GM08714 (cell line): ENCODE measurements around the gene FIBCD1.

Source experiments
- H3K4me3 ChIP-seq: fragments of 200-500 bp; sonication (Bioruptor generic); 2 replicates; pipeline ENCODE4 v1.5.1; 2014; ENCODE audit warnings: mild to moderate bottlenecking, low read length, inconsistent platforms
- ZNF274 ChIP-seq: IDR thresholded peaks from 2 replicates; pipeline ENCODE4 v1.6.1; 2012; ENCODE audit warnings: mild to moderate bottlenecking, low read depth, low read length

The FIBCD1 gene

GRCh38 chr9:130979591-130980385 lies 40.7 kb upstream of the FIBCD1 start:
- no peak for TF ChIP-seq ZNF274
- no peak overlapping the region for H3K4me3 ChIP-seq

- TF ChIP-seq ZNF274, result no peak
- no peak overlapping the region for H3K4me3 ChIP-seq
Observed at GRCh38 chr9:130977811-130978221, 38.8 kb upstream of the FIBCD1 start.

GRCh38 chr9:130975932-130976841 lies 37.1 kb upstream of the FIBCD1 start:
- no peak overlapping the region for H3K4me3 ChIP-seq
- TF ChIP-seq ZNF274, result no peak

GRCh38 chr9:130975156-130975555 lies 36.1 kb upstream of the FIBCD1 start:
- no peak for TF ChIP-seq ZNF274
- no peak overlapping the region for H3K4me3 ChIP-seq

DNA sequence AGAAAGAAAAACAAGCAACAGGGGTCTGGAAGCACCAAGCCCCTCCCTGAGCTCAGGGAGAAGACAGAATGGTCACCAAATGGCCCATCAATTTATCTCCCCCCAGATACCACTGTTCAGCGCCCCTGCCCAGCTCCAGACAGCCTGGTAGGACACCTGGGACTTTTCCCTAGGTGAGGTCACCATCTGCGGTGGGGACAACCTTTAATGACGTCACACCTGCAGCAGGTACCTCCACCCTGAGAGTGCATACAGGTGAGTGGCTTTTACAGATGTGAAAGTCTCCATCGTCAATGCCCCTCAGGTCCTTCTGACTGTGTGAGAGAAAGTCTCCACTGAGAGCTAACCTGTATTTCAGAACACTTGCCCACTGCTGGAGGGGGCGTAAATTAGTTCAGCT lies 35.6 kb upstream of the FIBCD1 start:
- no peak overlapping the region for H3K4me3 ChIP-seq
- TF ChIP-seq ZNF274, result no peak

GRCh38 chr9:130973686-130974281 lies 34.7 kb upstream of the FIBCD1 start:
- no peak overlapping the region for H3K4me3 ChIP-seq
- no peak for TF ChIP-seq ZNF274

GRCh38 chr9:130972957-130973685 lies 34.1 kb upstream of the FIBCD1 start:
- H3K4me3 ChIP-seq, result no peak overlapping the region
- no peak for TF ChIP-seq ZNF274

DNA sequence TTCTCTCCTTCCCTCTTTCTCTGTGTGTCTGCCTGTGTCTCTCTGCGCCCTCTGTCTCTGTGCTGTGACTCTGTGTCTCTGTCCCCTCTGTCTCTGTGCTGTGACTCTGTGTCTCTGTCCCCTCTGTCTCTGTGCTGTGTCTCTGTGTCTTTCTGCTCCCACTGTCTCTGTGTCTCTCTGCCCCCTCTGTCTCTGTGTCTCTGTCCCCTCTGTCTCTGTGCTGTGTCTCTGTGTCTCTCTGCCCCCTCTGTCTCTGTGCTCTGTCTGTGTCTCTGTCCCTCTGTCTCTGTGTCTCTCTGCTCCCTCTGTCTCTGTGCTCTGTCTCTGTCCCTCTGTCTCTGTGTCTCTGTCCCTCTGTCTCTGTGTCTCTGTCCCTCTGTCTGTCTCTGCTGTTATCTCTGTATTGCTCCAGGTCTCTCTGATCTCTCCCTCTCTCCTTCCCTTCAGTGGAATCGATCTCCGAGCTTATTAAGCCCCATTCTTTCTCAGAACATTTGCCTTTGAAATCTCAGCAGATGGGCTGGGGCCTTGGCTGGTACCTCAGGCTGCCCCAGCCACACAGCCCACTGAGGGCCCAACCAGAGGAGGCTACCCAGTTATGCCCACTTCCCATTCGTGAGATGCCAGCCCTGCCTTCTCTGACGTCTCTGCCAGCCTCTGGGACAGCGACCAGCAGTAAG lies 33.4 kb upstream of the FIBCD1 start:
- TF ChIP-seq ZNF274, result no peak
- H3K4me3 ChIP-seq, result no peak overlapping the region

GRCh38 chr9:130971294-130971849 lies 32.3 kb upstream of the FIBCD1 start:
- TF ChIP-seq ZNF274, result no peak
- no peak overlapping the region for H3K4me3 ChIP-seq

GRCh38 chr9:130970855-130971254 lies 31.8 kb upstream of the FIBCD1 start:
- no peak overlapping the region for H3K4me3 ChIP-seq
- no peak for TF ChIP-seq ZNF274

- no peak for TF ChIP-seq ZNF274
Observed at GRCh38 chr9:130970052-130970451, 31.0 kb upstream of the FIBCD1 start.

GRCh38 chr9:130965680-130966079 lies 26.6 kb upstream of the FIBCD1 start:
- TF ChIP-seq ZNF274, result no peak

More at GRCh38 chr9:130970052-130970451, 31.0 kb upstream of the FIBCD1 start:
- no peak overlapping the region for H3K4me3 ChIP-seq

DNA sequence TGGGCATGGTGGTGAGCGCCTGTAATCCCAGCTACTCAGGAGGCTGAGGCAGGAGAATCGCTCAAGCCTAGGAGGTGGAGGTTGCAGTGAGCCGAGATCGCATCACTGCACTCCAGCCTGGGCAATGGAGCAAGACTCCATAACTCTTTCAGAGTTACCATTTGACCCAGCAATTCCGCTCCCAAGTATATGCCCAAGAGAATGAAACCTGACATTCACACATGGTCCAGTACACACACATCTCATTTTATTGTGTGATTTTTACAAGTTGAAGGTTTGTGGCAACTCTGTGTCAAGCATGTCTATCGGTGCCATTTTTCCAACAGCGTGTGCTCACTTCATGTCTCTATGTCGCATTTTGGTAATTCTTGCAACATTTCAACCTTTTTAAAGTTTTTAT lies 24.9 kb upstream of the FIBCD1 start:
- H3K4me3 ChIP-seq, result no peak overlapping the region
- no peak for TF ChIP-seq ZNF274

More at GRCh38 chr9:130965680-130966079, 26.6 kb upstream of the FIBCD1 start:
- no peak overlapping the region for H3K4me3 ChIP-seq

- no peak overlapping the region for H3K4me3 ChIP-seq
- no peak for TF ChIP-seq ZNF274
Observed at GRCh38 chr9:130963337-130963908, 24.4 kb upstream of the FIBCD1 start.
